GM19463 (cell line): ENCODE data around the gene NAPG.
A peak's percentile ranks its signal among the peaks of the same experiment; 100 is the strongest.
"Not testable (repeated sequence)": the region's sequence is repeated elsewhere in the genome, so short reads cannot be mapped to it uniquely, and the experiment has no call there.

Source experiments
- ATAC-seq: cut with Tn5 transposase; IDR thresholded peaks from one replicate; pipeline ENCODE4 v1.9.1; 2021; ENCODE audit warnings: mild to moderate bottlenecking, moderate library complexity; ENCODE audit not compliant: unreplicated experiment

The NAPG gene

GRCh38 chr18:10525697-10526560, at the start of gene NAPG:
Gene NAPG, plus strand, starts transcription at chr18:10526027. Its CDS starts 76 bp downstream, at chr18:10526103.
- peak; percentile 78 for ATAC-seq

GRCh38 chr18:10476338-10476791, 49.5 kb upstream of the NAPG start:
- ATAC-seq, result no peak

GRCh38 chr18:10477121-10477862, 48.5 kb upstream of the NAPG start:
- ATAC-seq, result no peak

GRCh38 chr18:10477863-10478260, 48.0 kb upstream of the NAPG start:
- no peak for ATAC-seq

- ATAC-seq, result no peak
Measured at GRCh38 chr18:10481831-10482230, 44.0 kb upstream of the NAPG start.

- ATAC-seq, result peak; percentile 8
Measured at GRCh38 chr18:10482363-10482984, 43.4 kb upstream of the NAPG start.

GRCh38 chr18:10482985-10483949, 42.6 kb upstream of the NAPG start:
- peak; percentile 81 for ATAC-seq

- ATAC-seq, result no peak
Measured at GRCh38 chr18:10485475-10485874, 40.4 kb upstream of the NAPG start.

- ATAC-seq, result no peak
Measured at GRCh38 chr18:10486362-10486761, 39.5 kb upstream of the NAPG start.

- ATAC-seq, result no peak
Measured at GRCh38 chr18:10487154-10487553, 38.7 kb upstream of the NAPG start.

GRCh38 chr18:10488017-10488416, 37.8 kb upstream of the NAPG start:
- no peak for ATAC-seq

- peak; percentile 100 for ATAC-seq
Measured at GRCh38 chr18:10490401-10491165, 35.2 kb upstream of the NAPG start.

- ATAC-seq, result no peak
Measured at GRCh38 chr18:10495936-10496335, 29.9 kb upstream of the NAPG start.

GRCh38 chr18:10497206-10497749, 28.5 kb upstream of the NAPG start:
- ATAC-seq, result no peak

GRCh38 chr18:10499230-10499629, 26.6 kb upstream of the NAPG start:
- ATAC-seq, result no peak

- ATAC-seq, result no peak
Measured at GRCh38 chr18:10500038-10500437, 25.8 kb upstream of the NAPG start.

GRCh38 chr18:10504723-10505122, 21.1 kb upstream of the NAPG start:
- no peak for ATAC-seq

- not testable (repeated sequence) for ATAC-seq
Measured at GRCh38 chr18:10505892-10506291, 19.9 kb upstream of the NAPG start.

- no peak for ATAC-seq
Measured at GRCh38 chr18:10508591-10508990, 17.2 kb upstream of the NAPG start.
